Epithelial cell of prostate (primary cell): Measurements from ENCODE around the gene EHF.

Experiments used
- DNase-seq: peaks from one replicate; pipeline ENCODE4 v3.0.0-alpha.2; 2011; ENCODE audit warnings: low read depth, low spot score
- H3K27ac ChIP-seq: fragments of 450-650 bp; 2 replicates; pipeline ENCODE4 v1.5.1; 2017; ENCODE audit warnings: mild to moderate bottlenecking

The EHF gene

GRCh38 chr11:34601085-34601444 lies 19.8 kb upstream of the EHF start:
- DNase-seq, result no peak
- H3K27ac ChIP-seq, result peak overlapping the region; percentile 100

- peak overlapping the region; percentile 100 for H3K27ac ChIP-seq
Measured at GRCh38 chr11:34601609-34602008, 19.3 kb upstream of the EHF start.

GRCh38 chr11:34602245-34602644 lies 18.6 kb upstream of the EHF start:
- no peak for DNase-seq
- H3K27ac ChIP-seq, result peak overlapping the region; percentile 100

More at GRCh38 chr11:34601609-34602008, 19.3 kb upstream of the EHF start:
- no peak for DNase-seq

- no peak overlapping the region for H3K27ac ChIP-seq
- no peak for DNase-seq
Measured at GRCh38 chr11:34603129-34604001, 17.5 kb upstream of the EHF start.

- H3K27ac ChIP-seq, result no peak overlapping the region
- DNase-seq, result no peak
Measured at GRCh38 chr11:34604145-34604544, 16.7 kb upstream of the EHF start.

GRCh38 chr11:34604911-34605310 lies 16.0 kb upstream of the EHF start:
- H3K27ac ChIP-seq, result no peak overlapping the region
- DNase-seq, result no peak

- peak overlapping the region; percentile 5 for H3K27ac ChIP-seq
- no peak for DNase-seq
Measured at GRCh38 chr11:34605481-34606325, 15.2 kb upstream of the EHF start.

GRCh38 chr11:34606326-34607120 lies 14.4 kb upstream of the EHF start:
- DNase-seq, result no peak
- no peak overlapping the region for H3K27ac ChIP-seq

- peak overlapping the region; percentile 30 for H3K27ac ChIP-seq
- no peak for DNase-seq
Measured at GRCh38 chr11:34609187-34609751, 11.6 kb upstream of the EHF start.

GRCh38 chr11:34609850-34610249 lies 11.0 kb upstream of the EHF start:
- peak; percentile 71 for DNase-seq
- peak overlapping the region; percentile 30 for H3K27ac ChIP-seq

GRCh38 chr11:34610324-34611041 lies 10.4 kb upstream of the EHF start:
- H3K27ac ChIP-seq, result no peak overlapping the region
- no peak for DNase-seq

- H3K27ac ChIP-seq, result no peak overlapping the region
- no peak for DNase-seq
Measured at GRCh38 chr11:34613015-34613414, 7.9 kb upstream of the EHF start.

- H3K27ac ChIP-seq, result no peak overlapping the region
Measured at GRCh38 chr11:34613552-34614056, 7.3 kb upstream of the EHF start.

GRCh38 chr11:34614344-34615104 lies 6.4 kb upstream of the EHF start:
- no peak for DNase-seq

More at GRCh38 chr11:34613552-34614056, 7.3 kb upstream of the EHF start:
- DNase-seq, result no peak

GRCh38 chr11:34616086-34616485 lies 4.8 kb upstream of the EHF start:
- H3K27ac ChIP-seq, result no peak overlapping the region
- DNase-seq, result no peak

More at GRCh38 chr11:34614344-34615104, 6.4 kb upstream of the EHF start:
- H3K27ac ChIP-seq, result no peak overlapping the region

GRCh38 chr11:34616830-34617504 lies 3.9 kb upstream of the EHF start:
- no peak for DNase-seq
- H3K27ac ChIP-seq, result no peak overlapping the region

GRCh38 chr11:34618406-34618805 lies 2.5 kb upstream of the EHF start:
- DNase-seq, result no peak
- H3K27ac ChIP-seq, result no peak overlapping the region

- no peak overlapping the region for H3K27ac ChIP-seq
- no peak for DNase-seq
Measured at GRCh38 chr11:34619062-34619516, 1.8 kb upstream of the EHF start.
